GM06990 (cell line): ENCODE data around the gene C3orf18.

ENCODE experiments used
- DNase-seq: peaks from one replicate; pipeline ENCODE4 v3.0.0-alpha.2; 2011; ENCODE audit not compliant: insufficient read length; ENCODE audit errors: extremely low read depth
- H3K27me3 ChIP-seq: replicated peaks from 2 replicates; pipeline ENCODE4 v1.6.0; 2011; ENCODE audit warnings: low read length; ENCODE audit not compliant: control insufficient read depth, insufficient read depth
- H3K36me3 ChIP-seq: 2 replicates; pipeline ENCODE4 v1.5.1; 2011; ENCODE audit warnings: low read length; ENCODE audit not compliant: control insufficient read depth, insufficient read depth
- H3K4me3 ChIP-seq: replicated peaks from 2 replicates; pipeline ENCODE4 v1.5.1; 2011; ENCODE audit warnings: low read depth, mild to moderate bottlenecking, control low read depth, low read length
- TF ChIP-seq, protein P1 (sequence below): IDR thresholded peaks from 2 replicates; pipeline ENCODE4 v1.5.1; 2011; ENCODE audit warnings: low read length, control low read depth, mild to moderate bottlenecking, inconsistent platforms; ENCODE audit not compliant: insufficient read depth, poor library complexity, severe bottlenecking

Gene C3orf18

DNA sequence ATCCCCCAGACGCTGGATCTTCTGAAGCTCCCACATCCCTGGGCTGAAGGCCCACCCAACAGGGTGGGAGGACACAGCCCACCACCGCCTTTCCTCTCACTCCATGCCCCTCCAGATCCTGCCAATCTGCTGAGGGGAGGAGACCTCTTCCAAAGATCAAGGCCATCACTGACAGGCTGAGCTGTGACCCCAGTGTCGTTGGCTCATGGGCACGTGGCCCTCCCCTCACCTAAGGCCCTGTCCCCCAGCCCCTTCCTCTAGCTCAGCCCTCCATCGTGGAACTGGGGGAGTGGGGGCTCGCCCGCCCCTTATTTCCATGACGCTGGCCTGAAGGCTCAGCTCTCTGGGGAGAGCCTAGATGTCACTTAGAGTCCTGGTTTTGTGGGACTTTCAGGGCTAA is 10.4 kb downstream of the C3orf18 start:
- TF ChIP-seq, protein P1, sequence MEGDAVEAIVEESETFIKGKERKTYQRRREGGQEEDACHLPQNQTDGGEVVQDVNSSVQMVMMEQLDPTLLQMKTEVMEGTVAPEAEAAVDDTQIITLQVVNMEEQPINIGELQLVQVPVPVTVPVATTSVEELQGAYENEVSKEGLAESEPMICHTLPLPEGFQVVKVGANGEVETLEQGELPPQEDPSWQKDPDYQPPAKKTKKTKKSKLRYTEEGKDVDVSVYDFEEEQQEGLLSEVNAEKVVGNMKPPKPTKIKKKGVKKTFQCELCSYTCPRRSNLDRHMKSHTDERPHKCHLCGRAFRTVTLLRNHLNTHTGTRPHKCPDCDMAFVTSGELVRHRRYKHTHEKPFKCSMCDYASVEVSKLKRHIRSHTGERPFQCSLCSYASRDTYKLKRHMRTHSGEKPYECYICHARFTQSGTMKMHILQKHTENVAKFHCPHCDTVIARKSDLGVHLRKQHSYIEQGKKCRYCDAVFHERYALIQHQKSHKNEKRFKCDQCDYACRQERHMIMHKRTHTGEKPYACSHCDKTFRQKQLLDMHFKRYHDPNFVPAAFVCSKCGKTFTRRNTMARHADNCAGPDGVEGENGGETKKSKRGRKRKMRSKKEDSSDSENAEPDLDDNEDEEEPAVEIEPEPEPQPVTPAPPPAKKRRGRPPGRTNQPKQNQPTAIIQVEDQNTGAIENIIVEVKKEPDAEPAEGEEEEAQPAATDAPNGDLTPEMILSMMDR, result no peak
- H3K36me3 ChIP-seq, result no peaks in the 10 kb centered on the region
- DNase-seq, result no peak
- no peaks in the 10 kb centered on the region for H3K27me3 ChIP-seq
- H3K4me3 ChIP-seq, result no peak overlapping the region

DNA sequence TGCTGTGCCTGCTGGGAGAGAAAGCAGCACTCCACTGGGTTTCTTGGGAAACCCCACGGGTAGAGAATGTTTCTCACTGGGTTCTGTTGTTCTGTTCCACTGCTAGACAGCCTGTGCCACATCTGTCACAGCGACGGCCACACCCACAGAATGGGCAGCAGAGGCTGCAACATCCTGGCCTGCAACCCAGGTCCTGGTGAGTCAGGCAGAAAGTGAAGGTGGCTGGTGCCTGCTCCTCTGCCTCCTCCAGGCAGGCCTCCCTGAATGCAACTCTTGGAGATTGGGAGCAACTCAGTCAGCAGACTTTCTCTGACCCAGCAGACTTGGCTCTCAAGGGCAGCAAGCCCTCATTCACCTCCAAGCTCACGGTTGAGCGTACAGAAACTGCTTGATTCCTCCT is 13.0 kb downstream of the C3orf18 start:
- TF ChIP-seq, protein P1, result no peak
- H3K27me3 ChIP-seq, result no peaks in the 10 kb centered on the region
- H3K4me3 ChIP-seq, result no peak overlapping the region
- H3K36me3 ChIP-seq, result no peaks in the 10 kb centered on the region
- no peak for DNase-seq

DNA sequence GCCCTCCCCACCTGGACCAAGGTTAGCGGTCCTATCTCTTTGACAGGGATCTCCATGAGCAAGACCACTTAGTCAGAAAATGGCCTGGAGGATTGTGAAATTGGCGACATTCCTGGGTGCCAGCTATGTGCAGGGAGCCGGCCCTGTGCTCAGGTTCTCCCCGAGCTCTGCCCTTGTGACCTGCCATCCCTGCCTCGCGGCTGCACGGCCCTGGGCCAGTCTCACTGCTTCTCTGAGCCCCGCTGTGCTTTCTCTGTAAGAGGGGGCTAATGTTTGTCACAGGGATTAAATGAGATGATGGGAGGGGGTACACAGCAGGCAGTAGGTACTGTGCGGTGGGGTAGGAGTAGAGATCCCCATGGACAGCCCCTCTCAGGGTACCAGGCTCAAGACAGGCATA is 14.9 kb downstream of the C3orf18 start:
- DNase-seq, result no peak
- TF ChIP-seq, protein P1, result no peak
- Histone ChIP-seq H3K27me3 (no peaks in the 10 kb centered on the region), H3K4me3 (no peak overlapping the region), H3K36me3 (no peaks in the 10 kb centered on the region)

DNA sequence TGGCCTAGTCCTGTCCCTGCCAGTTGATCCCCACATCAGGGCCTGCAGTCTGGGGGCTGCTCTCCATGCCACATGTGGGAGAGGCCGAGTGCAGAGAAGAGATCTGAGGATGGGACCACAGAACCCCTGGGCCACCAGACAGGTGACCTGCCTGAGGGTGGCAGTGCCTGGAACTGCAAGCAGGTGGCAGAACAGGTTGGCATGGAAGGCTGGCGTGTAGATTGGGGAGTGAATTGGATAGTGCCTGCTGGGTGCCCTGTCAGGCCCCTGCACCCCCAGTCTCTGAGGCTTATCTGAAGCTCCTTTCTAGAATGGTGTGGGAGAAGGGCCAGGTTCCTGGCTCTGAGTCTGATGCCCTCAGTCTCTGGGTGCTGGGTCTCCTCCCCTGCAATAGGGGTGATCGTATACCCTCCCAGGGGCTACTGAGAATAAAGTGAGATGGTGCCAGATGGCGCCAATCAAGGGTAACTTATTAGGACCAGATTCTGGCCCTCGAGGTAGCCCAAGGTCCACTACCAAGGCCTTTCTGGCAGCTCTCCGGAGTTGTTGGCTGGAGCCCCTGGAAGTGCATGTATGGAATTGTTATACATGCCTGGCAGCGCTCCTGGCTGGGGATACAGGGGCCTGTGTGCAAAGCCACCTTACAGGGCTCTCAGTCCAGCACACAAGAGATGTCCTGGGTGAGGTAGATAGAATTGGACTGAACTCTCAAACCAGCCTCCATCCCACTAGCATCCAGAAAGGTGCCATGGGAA is 15.7 kb downstream of the C3orf18 start:
- Histone ChIP-seq H3K4me3 (no peak overlapping the region), H3K27me3 (no peaks in the 10 kb centered on the region), H3K36me3 (no peaks in the 10 kb centered on the region)
- TF ChIP-seq, protein P1, result no peak
- DNase-seq, result no peak

DNA sequence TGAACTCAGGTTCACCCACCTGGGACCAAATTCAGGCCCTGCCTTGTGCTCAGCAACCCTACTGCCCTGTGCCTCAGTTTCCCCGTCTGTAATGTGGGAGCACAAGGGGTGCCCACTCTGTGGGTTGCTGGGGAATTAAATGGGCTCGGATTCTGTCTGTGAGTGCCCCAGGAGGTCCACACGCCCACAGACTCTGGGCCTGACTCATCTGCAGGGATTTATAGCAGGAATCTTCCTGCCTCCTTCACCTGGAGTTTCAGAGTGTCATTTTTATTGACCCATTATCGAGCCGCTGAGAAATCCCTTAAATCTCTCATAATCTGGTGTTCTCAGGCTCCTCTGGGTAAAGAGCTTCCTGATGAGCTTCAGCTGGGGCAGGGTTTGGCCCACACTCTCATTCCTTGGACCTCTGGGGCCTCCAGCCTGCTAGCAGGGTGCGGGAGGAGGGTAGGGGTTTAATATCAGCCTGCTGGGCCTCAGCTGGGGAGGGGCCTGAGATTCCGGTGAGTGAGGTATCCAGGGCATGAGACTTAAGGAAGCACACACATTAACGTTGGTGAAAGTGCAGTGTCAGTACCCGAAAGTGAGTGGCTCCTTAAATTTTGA is 16.4 kb downstream of the C3orf18 start:
- no peak for DNase-seq
- H3K4me3 ChIP-seq, result no peak overlapping the region
- TF ChIP-seq, protein P1, result no peak
- H3K27me3 ChIP-seq, result no peaks in the 10 kb centered on the region
- no peaks in the 10 kb centered on the region for H3K36me3 ChIP-seq
